Measurements from ENCODE around the gene SLC14A1. TPM values are rescaled to one million over a fixed set of nuclear protein-coding genes. Genes with fewer than 3 reads are reported as not detected.

Gene SLC14A1
- 5.1 TPM for total RNA-seq

GRCh38 chr18:45723567-45724355 lies at the start of gene SLC14A1:
SLC14A1 (plus strand) TSS chr18:45724181; CDS start chr18:45730321, 6,140 bp downstream.

Small RNA genes within 50 kb of the gene (small RNA-seq; reads per million reads assigned to genes)
- not detected for gene AC087685.1

Other genes starting within 250 kb of the SLC14A1 start
- gene SLC14A2, start 108.7 kb upstream of the SLC14A1 start, total RNA-seq = not detected
- not detected for gene SIGLEC15, start 101.5 kb downstream of the SLC14A1 start, total RNA-seq
- 25.4 TPM for gene EPG5, start 243.1 kb downstream of the SLC14A1 start, total RNA-seq